ENCODE results near the gene KCNJ18.
"Not testable (repeated sequence)": the region's sequence is repeated elsewhere in the genome, so short reads cannot be mapped to it uniquely, and the experiment has no call there.

KCNJ18 gene

DNA sequence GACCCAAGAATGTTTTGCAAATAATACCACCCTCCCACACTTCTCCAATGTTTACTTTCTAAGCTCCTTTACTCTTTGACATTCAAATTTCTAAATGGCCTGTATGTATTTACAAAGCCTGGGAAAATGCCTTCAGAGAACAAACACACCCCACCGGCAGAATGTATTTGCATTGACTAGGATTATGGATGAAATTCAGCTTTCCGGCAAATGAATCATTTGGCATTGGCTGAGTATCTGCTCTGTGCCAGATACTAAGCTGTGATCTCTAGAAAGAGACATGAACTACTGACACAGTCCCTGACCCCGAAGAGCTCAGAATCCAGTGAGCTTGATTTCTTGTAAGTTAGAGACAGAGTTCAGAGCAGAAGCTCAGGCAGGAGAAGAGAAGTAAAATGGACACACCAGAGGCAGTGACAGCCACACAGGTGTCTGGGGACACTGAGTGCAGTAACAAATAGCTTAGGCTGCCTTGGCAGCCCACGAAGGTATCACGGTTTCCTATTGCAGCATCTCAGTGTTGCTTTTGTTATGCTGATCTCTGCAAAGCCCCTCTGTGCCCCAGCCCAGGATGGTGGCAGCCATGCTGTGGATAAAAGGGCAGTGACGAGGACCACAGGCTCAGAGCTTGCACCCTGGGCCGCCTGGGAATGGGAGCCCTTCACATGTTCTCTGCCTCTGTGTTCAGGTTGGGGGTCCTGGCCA, 24.8 kb upstream of the KCNJ18 start:
- not testable (repeated sequence) for H3K9me3 ChIP-seq (replicated peaks in 1 of 11); H3K36me3 ChIP-seq; H3K9ac ChIP-seq; H3K27ac ChIP-seq; H4K20me1 ChIP-seq; H3K27me3 ChIP-seq; H3K4me3 ChIP-seq
- H3K4me1 ChIP-seq = peaks cover 0 to 49% (median 38%) of the 10 kb centered on the region in 10 experiments; a peak in 15 of 20 replicates
- peak overlapping the region in 5 of 11 experiments; percentile 3 to 46 (median 18); a peak in 4 of 22 replicates for H3K4me2 ChIP-seq

DNA sequence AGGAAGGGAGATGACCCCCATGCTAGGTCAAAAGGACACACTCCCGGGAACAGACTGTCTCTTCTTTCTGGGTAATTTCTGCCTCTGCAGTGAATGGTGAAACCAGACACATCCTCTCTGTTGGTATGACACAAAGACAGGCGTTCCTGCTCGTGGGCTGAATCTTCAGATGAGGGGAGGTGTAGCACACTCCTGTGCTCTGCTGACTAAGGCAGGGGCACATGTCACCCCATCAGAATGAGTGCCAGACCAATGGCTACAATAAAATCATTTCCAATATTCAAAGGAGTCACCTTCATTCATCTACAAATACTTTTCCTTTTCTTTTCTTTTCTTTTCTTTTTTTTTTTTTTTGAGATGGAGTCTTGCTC, 24.2 kb upstream of the KCNJ18 start:
- H3K9me3 ChIP-seq (replicated peaks in 1 of 11); H3K36me3 ChIP-seq; H3K4me3 ChIP-seq; H4K20me1 ChIP-seq; H3K9ac ChIP-seq; H3K27ac ChIP-seq; H3K27me3 ChIP-seq: not testable (repeated sequence)
- Histone ChIP-seq H3K4me2 (peak overlapping the region in 5 of 11 experiments; percentile 3 to 46 (median 18); a peak in 4 of 22 replicates), H3K4me1 (peaks cover 0 to 54% (median 43%) of the 10 kb centered on the region in 10 experiments; a peak in 15 of 20 replicates)

DNA sequence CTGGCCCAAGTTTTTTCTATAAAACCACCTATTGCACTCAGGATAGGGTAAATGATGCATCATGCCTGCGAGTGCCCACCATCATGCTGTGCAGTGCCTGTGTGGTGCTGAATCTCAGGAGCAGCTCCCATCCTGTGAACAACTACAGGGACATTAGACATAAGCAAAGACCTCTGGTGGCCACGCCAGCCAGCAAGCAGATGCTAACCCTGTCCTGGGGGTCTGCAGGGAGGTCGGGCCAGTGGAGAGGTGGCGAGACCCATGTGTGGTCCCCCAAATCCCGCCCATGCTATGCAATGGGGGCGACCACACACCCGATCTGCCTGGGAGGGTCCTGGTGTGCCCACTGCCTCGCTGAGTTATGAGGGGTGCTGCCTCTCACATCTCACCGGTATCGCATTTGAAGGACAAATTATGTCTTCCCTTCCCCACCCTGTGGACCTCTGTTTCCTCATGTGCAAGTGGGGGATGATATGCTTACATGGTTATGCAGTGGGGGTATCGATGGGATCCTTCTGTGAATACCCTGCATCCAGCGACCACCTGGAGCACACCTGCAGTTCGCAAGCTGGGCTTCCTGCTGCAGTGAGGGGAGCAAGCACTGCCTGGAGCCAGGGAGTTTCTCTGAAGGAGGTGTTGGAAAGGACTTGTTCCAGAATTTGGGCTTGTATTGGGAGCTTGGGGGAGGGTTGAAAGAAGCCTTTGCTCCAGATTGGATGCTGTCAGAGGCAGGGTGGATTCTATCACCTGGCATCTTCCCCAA, 23.4 kb upstream of the KCNJ18 start:
- H3K9ac ChIP-seq; H3K27me3 ChIP-seq; H3K9me3 ChIP-seq (replicated peaks in 1 of 11); H3K27ac ChIP-seq; H3K4me3 ChIP-seq; H4K20me1 ChIP-seq; H3K36me3 ChIP-seq: not testable (repeated sequence)
- Histone ChIP-seq H3K4me2 (peak overlapping the region in 6 of 11 experiments; percentile 41 to 94 (median 86); a peak in 10 of 22 replicates), H3K4me1 (peaks cover 0 to 62% (median 51%) of the 10 kb centered on the region in 10 experiments; a peak in 15 of 20 replicates)

- H3K9ac ChIP-seq, H4K20me1 ChIP-seq, H3K4me3 ChIP-seq, H3K27ac ChIP-seq, H3K27me3 ChIP-seq, H3K36me3 ChIP-seq: not testable (repeated sequence)
- peak overlapping the region in 8 of 11 experiments; percentile 41 to 94 (median 79); a peak in 14 of 22 replicates for H3K4me2 ChIP-seq
- H3K4me1 ChIP-seq = peaks cover 0 to 71% (median 57%) of the 10 kb centered on the region in 10 experiments; a peak in 15 of 20 replicates
- peaks cover 12 to 15% (median 14%) of the 10 kb centered on the region in 11 experiments for H3K9me3 ChIP-seq (replicated peaks in 1 of 11)
Measured at GRCh38 chr17:21669616-21670360, 22.5 kb upstream of the KCNJ18 start.

DNA sequence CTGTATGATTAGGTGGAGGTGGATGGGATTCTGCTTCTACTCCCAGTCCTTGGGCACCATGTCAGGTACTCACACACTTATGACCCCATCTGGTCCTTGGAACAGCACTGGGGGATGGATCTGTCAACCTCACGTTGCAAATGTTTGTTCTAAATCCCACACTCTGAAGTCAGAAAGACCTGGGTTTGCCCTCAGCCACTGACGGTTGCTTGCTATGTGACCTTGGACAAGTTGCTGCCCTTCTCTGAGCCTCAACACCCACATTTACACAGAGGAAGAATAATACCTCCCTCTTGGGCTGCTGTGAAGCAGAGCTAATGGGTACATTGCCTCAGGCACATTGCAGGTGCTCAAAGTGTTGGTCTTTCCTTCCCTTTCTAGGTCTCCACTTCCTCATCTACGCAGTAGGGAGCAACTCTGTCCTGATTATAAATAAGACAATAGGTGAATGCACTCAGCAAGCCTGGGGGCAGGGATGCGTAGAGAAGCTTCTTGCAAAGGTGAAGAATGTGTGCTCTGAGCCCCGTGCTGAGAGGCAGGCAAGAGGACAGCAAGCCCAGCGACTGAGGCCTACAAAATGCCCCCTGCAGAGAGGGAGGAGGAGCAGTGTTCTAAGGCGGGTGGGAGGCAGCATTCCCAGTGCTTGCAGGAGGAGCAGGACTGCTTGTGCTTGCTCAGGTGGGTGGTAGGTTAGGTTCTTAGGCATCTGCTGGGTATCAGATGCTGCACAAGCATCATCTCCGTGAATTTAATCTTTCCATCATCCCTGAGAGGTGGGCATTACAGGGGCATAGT, 21.8 kb upstream of the KCNJ18 start:
- H3K4me1 ChIP-seq = peaks cover 0 to 78% (median 65%) of the 10 kb centered on the region in 10 experiments; a peak in 15 of 20 replicates
- not testable (repeated sequence) for H3K4me3 ChIP-seq, H4K20me1 ChIP-seq, H3K27me3 ChIP-seq, H3K27ac ChIP-seq, H3K9ac ChIP-seq, H3K36me3 ChIP-seq
- peaks cover 16 to 22% (median 19%) of the 10 kb centered on the region in 11 experiments for H3K9me3 ChIP-seq (replicated peaks in 1 of 11)
- peak overlapping the region in 8 of 11 experiments; percentile 41 to 94 (median 79); a peak in 14 of 22 replicates for H3K4me2 ChIP-seq

GRCh38 chr17:21671437-21671836, 20.9 kb upstream of the KCNJ18 start:
- Histone ChIP-seq H3K9me3 (replicated peaks in 1 of 11) (peaks cover 16 to 23% (median 19%) of the 10 kb centered on the region in 11 experiments), H3K4me2 (peak overlapping the region in 8 of 11 experiments; percentile 54 to 94 (median 79); a peak in 13 of 22 replicates), H3K4me1 (peaks cover 3 to 87% (median 74%) of the 10 kb centered on the region in 10 experiments; a peak in 18 of 20 replicates)

GRCh38 chr17:21671871-21672270, 20.5 kb upstream of the KCNJ18 start:
- H3K27me3 ChIP-seq, H3K4me3 ChIP-seq, H4K20me1 ChIP-seq, H3K9ac ChIP-seq, H3K36me3 ChIP-seq: not testable (repeated sequence)
- peaks cover 7 to 92% (median 78%) of the 10 kb centered on the region in 10 experiments; a peak in 19 of 20 replicates for H3K4me1 ChIP-seq
- H3K4me2 ChIP-seq = peak overlapping the region in 9 of 11 experiments; percentile 14 to 94 (median 72); a peak in 16 of 22 replicates
- H3K9me3 ChIP-seq (replicated peaks in 1 of 11) = peaks cover 16 to 23% (median 19%) of the 10 kb centered on the region in 11 experiments
- H3K27ac ChIP-seq = peak overlapping the region in 1 of 11 experiments; percentile 50; a peak in 1 of 22 replicates

More at GRCh38 chr17:21671437-21671836, 20.9 kb upstream of the KCNJ18 start:
- H4K20me1 ChIP-seq, H3K4me3 ChIP-seq, H3K27me3 ChIP-seq, H3K36me3 ChIP-seq, H3K9ac ChIP-seq, H3K27ac ChIP-seq: not testable (repeated sequence)

DNA sequence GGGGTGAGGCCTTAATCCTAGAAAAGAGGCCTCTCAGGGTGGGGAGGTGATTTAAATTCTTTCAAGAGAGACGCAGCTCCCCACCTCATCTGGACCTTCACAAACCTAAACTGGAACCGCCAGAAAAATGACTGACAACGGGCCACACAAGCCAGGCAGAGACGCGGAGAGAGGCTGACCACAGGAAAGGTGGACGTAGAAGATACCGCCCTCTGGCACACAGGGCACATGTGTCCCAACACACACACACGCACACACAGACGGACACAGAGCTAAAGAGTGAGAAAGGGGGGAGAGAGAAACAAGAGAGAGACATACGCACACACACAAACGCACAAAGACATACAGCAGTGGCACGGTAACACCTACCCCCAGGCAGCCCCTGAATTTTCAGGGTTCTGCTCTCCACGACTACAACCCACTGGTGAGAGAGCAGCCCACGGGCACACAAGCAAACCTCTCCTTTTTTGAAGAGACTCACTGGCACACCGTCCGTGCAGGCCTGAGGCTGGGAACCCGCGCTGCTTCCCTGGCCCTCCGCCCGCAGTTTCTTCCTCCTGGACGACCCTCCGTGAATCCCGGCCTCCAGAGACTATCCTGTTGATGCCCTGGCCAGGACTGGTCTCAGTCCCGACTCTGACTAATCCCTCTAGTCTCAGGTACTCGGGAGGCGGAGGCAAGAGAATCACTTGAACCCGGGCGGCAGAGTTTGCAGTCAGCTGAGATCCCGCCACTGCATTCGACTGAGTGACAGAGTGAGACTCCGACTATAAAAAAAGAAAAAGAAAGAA, 18.7 kb upstream of the KCNJ18 start:
- Histone ChIP-seq H3K4me1 (peaks cover 16 to 100% (median 86%) of the 10 kb centered on the region in 10 experiments; a peak in 19 of 20 replicates), H3K27ac (peak overlapping the region in 4 of 11 experiments; percentile 29 to 70 (median 44); a peak in 5 of 22 replicates), H3K4me3 (peak overlapping the region in 2 of 10 experiments; percentile 26 to 31; a peak in 2 of 20 replicates), H3K9me3 (replicated peaks in 1 of 11) (peaks cover 21 to 30% (median 25%) of the 10 kb centered on the region in 11 experiments), H3K4me2 (peak overlapping the region in 8 of 11 experiments; percentile 11 to 94 (median 74); a peak in 14 of 22 replicates), H3K9ac (peak overlapping the region in 3 of 11 experiments; percentile 34 to 54 (median 45); a peak in 4 of 22 replicates), H3K27me3 (peaks cover 0 to 16% (median 0%) of the 10 kb centered on the region in 11 experiments; a peak in 4 of 22 replicates)
- H3K36me3 ChIP-seq, H4K20me1 ChIP-seq: not testable (repeated sequence)

Measured in BLaER1 treated with 17β-estradiol and CSF1 and Interleukin-3, amounts not matched to agents 10 nM and 100 nM (cell line).